IPS-18c (cell line): ENCODE data around the gene PCDHGB6.

Source experiments
- H3K4me3 ChIP-seq: 2 replicates; pipeline ENCODE4 v1.7.0; 2013; ENCODE audit warnings: low read depth, mild to moderate bottlenecking, low read length, moderate library complexity; ENCODE audit not compliant: insufficient read depth
- H3K9me3 ChIP-seq: one replicate; pipeline ENCODE4 v1.6.1; 2013; ENCODE audit warnings: mild to moderate bottlenecking, low read length, moderate library complexity; ENCODE audit not compliant: control insufficient read depth, insufficient read depth

PCDHGB6 gene

DNA sequence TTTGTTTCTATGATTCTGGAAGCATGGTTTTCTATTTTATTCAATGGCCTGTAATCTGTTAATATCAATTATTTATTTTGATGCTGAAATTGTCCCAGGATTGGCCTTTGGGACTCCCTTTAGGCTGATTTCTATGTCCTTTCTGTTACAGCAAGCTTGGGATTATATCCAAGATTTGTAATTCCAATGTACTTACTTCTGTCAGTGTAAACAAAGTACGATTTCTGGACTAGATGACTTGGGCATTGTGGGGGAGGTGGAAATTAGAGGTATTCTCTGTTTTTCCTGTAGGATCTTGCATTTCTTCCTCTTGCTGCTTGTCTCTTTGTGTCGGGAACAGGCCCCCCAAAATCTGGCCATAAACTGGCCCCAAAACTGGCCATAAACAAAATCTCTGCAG is 26.2 kb downstream of the PCDHGB6 start:
- Histone ChIP-seq H3K4me3 (no peak overlapping the region), H3K9me3 (peaks cover 10% of the 10 kb centered on the region)

- H3K4me3 ChIP-seq: no peak overlapping the region
- H3K9me3 ChIP-seq: peaks cover 4% of the 10 kb centered on the region
These were observed 29.4 kb downstream of the PCDHGB6 start for GRCh38 chr5:141437221-141437620.

DNA sequence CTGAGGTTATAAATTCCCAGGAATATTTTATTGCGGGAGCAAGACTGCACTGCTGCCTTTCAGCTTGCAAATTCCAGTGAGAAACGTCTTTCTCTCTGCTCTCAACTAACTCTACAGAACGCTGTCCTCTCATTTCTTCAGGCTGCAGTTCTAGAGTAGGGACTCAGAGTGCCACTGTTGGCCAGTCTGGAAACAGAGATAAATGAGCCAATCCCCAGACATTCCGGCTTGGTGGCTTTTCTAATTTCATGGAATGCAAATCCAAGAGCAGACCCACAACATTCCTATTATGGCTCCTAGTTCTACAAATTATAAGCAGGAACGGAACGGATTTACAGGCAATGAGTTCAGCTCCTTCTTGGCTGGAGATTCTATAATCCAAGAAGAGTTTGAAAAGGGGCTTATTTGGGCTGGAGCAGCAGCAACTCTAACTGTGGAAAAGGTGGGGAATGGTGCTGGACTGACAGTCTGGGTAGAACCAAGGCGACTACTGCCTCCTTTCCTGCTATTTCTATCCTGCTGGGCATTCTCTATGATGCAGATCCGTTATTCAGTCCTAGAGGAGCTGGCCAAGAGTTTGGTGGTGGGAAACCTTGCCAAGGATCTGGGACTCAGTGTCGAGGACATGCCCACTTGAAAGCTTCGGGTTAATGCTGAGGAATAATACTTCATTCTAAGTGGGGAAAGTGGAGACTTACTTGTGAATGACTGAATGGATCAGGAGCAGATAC is 31.8 kb downstream of the PCDHGB6 start:
- Histone ChIP-seq H3K4me3 (no peak overlapping the region), H3K9me3 (peaks cover 2% of the 10 kb centered on the region)

DNA sequence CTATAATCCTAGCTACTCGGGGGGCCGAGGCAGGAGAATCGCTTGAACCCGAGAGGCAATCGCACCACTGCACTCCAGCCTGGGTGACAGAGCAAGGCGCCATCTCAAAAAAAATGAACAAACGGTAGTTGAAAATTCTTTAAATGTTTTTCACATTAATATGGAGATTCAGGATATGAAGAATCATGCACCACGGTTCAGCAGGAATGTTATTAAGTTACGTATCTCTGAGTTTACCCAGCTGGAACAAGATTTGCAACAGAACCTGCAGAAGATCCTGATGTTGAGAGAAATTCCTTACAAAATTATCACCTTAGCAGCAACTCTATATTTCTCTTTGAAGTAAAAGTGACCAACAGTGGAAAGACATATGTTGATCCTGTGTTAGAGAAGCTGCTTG is 32.5 kb downstream of the PCDHGB6 start:
- H3K4me3 ChIP-seq: no peak overlapping the region
- H3K9me3 ChIP-seq: peaks cover 2% of the 10 kb centered on the region

- Histone ChIP-seq H3K4me3 (no peak overlapping the region), H3K9me3 (peaks cover 2% of the 10 kb centered on the region)
These were observed 33.9 kb downstream of the PCDHGB6 start for GRCh38 chr5:141441571-141442170.
